ENCODE measurements around the gene KIAA0513.

KIAA0513 gene

DNA sequence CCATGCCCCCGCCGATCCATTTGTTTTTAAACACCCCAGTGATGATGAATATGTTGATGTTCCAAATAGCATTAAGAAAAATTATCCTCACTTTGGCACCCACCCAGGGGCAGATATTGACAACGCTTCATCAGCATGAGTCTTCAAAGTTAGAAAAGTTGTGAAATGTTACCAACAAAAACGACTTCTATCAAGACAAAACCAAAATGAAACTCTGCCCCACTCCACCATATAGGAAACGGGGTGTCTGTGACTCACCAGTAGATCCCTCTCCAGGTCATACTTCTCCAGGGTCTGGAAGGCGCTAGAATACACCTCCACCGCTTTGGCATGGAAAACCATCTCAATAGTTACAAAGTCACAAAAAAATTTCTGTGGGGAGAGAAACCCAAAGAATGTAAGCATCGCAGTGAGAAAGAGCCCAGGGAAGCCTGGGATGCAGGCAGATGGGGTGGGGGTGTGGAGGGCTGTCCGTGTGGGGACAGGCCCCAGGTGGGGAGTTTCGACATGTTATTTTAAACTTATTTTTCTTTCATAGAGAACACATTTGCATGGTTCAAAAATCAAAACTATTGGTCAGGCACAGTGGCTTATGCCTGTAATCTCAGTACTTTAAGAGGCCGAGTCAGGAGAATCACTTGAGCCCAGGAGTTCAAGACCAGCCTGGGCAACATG lies 74.5 kb downstream of the KIAA0513 start:
- H3K4me2 ChIP-seq (ENCODE audit: insufficient read depth, low read length), result no peak overlapping the region
- no peak overlapping the region for H2AFZ ChIP-seq (ENCODE audit: low read depth, low read length)
- TF ChIP-seq, protein P1, sequence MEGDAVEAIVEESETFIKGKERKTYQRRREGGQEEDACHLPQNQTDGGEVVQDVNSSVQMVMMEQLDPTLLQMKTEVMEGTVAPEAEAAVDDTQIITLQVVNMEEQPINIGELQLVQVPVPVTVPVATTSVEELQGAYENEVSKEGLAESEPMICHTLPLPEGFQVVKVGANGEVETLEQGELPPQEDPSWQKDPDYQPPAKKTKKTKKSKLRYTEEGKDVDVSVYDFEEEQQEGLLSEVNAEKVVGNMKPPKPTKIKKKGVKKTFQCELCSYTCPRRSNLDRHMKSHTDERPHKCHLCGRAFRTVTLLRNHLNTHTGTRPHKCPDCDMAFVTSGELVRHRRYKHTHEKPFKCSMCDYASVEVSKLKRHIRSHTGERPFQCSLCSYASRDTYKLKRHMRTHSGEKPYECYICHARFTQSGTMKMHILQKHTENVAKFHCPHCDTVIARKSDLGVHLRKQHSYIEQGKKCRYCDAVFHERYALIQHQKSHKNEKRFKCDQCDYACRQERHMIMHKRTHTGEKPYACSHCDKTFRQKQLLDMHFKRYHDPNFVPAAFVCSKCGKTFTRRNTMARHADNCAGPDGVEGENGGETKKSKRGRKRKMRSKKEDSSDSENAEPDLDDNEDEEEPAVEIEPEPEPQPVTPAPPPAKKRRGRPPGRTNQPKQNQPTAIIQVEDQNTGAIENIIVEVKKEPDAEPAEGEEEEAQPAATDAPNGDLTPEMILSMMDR (IDR thresholded peaks at IDR 0.05; ENCODE audit: borderline replicate concordance, extremely low read depth, low read length, poor library complexity, severe bottlenecking), result no peak
- no peak for TF ChIP-seq EZH2 (IDR thresholded peaks at IDR 0.05; ENCODE audit: borderline replicate concordance, low read depth, low read length, severe bottlenecking)
- H3K79me2 ChIP-seq (ENCODE audit: insufficient read depth, low read length), result no peaks in the 10 kb centered on the region
- H3K9ac ChIP-seq (ENCODE audit: low read depth, low read length), result no peak overlapping the region
- H3K27ac ChIP-seq (ENCODE audit: low read length), result no peak overlapping the region
- H3K36me3 ChIP-seq (ENCODE audit: insufficient read depth, low read length), result no peaks in the 10 kb centered on the region
- DNase-seq (no peak), ATAC-seq (ENCODE audit: insufficient read depth, low read depth) (no peak)
- no peaks in the 10 kb centered on the region for H3K4me1 ChIP-seq (ENCODE audit: insufficient read depth, low read length)
- H3K9me3 ChIP-seq (ENCODE audit: insufficient read depth, low read length, severe bottlenecking), result no peaks in the 10 kb centered on the region
- no peak overlapping the region for H3K4me3 ChIP-seq (ENCODE audit: low read depth in 1 of 2, low read length in 2 of 2)
- H3K27me3 ChIP-seq (ENCODE audit: insufficient read depth, low read length, poor library complexity), result no peaks in the 10 kb centered on the region
- H4K20me1 ChIP-seq (ENCODE audit: insufficient read depth, low read length), result no peaks in the 10 kb centered on the region; the same call in 1 of the 2 replicates

DNA sequence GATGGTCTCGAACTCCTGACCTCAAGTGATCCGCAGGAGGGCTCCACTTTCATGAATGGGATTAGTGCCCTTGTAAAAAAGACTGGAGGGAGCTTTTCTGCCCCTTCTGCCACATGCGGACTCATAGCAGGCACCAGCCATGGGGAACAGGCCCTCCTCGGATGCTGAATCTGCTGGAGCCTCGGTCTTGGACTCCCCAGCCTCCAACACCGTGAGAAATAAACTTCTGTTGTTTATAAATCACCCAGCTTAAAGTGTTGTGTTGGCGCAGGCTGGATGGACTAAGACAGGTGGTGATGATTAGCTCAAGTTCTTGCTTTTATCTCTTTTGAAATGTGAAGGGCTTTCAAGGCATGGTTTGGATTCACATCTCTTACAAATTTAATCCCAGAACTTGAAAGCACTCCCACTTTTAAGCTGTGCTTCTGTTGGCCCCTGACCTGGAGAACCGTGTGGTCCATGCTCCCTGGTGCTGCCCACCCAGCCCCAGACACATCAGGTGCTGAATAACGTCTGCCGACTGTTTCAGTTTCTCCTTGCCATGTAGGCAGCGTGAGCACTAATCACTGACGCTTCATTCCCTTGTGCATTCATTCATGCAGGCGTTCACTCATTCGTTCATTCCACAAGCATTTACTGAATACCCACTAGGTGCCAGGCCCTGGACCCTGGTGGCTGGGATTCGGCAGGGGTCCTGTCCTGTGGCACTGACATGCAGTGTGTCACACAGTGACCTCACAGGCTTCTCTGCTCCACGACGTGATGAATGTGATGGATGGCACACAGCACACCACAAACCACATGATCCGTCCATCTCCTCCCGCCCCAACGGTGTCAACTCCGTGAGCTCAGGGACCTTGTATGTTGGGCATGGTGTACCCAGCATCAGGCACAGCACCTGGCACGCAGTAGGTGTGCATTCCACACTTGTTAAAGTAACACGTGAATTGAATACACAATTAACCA lies 75.8 kb downstream of the KIAA0513 start:
- Histone ChIP-seq H3K4me2 (ENCODE audit: insufficient read depth, low read length) (no peak overlapping the region), H3K9ac (ENCODE audit: low read depth, low read length) (no peak overlapping the region), H3K36me3 (ENCODE audit: insufficient read depth, low read length) (no peaks in the 10 kb centered on the region), H3K27me3 (ENCODE audit: insufficient read depth, low read length, poor library complexity) (no peaks in the 10 kb centered on the region), H4K20me1 (ENCODE audit: insufficient read depth, low read length) (no peaks in the 10 kb centered on the region; the same call in 1 of the 2 replicates), H3K27ac (ENCODE audit: low read length) (no peak overlapping the region), H3K4me3 (ENCODE audit: low read depth in 1 of 2, low read length in 2 of 2) (no peak overlapping the region), H3K79me2 (ENCODE audit: insufficient read depth, low read length) (no peaks in the 10 kb centered on the region), H3K4me1 (ENCODE audit: insufficient read depth, low read length) (no peaks in the 10 kb centered on the region), H2AFZ (ENCODE audit: low read depth, low read length) (no peak overlapping the region), H3K9me3 (ENCODE audit: insufficient read depth, low read length, severe bottlenecking) (no peaks in the 10 kb centered on the region)
- ATAC-seq (ENCODE audit: insufficient read depth, low read depth) (no peak), DNase-seq (no peak)
- TF ChIP-seq, protein P1 (IDR thresholded peaks at IDR 0.05; ENCODE audit: borderline replicate concordance, extremely low read depth, low read length, poor library complexity, severe bottlenecking), result no peak
- TF ChIP-seq EZH2 (IDR thresholded peaks at IDR 0.05; ENCODE audit: borderline replicate concordance, low read depth, low read length, severe bottlenecking), result no peak

DNA sequence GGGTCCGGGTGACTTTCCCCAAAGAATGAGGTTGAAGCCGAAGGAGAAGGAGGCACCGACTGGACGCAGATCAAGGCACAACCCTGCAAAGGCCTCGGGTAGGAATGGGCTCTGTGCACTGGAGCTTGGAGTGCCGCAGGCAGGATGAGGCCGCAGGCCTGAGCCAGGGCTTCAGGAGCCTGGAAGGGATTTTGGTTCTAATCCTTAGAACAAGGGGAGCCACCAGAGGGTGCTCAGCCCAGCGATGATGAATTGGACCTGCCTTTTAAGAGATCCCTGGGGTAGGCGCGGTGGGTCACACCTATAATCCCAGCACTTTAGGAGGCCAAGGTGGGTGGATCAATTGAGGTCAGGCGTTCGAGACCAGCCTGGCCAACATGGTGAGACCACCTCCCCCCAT lies 76.6 kb downstream of the KIAA0513 start:
- H3K36me3 ChIP-seq (ENCODE audit: insufficient read depth, low read length), result no peaks in the 10 kb centered on the region
- TF ChIP-seq, protein P1 (IDR thresholded peaks at IDR 0.05; ENCODE audit: borderline replicate concordance, extremely low read depth, low read length, poor library complexity, severe bottlenecking), result no peak
- TF ChIP-seq EZH2 (IDR thresholded peaks at IDR 0.05; ENCODE audit: borderline replicate concordance, low read depth, low read length, severe bottlenecking), result no peak
- H3K27me3 ChIP-seq (ENCODE audit: insufficient read depth, low read length, poor library complexity), result no peaks in the 10 kb centered on the region
- no peaks in the 10 kb centered on the region for H3K79me2 ChIP-seq (ENCODE audit: insufficient read depth, low read length)
- no peak overlapping the region for H3K4me2 ChIP-seq (ENCODE audit: insufficient read depth, low read length)
- no peaks in the 10 kb centered on the region; the same call in 1 of the 2 replicates for H4K20me1 ChIP-seq (ENCODE audit: insufficient read depth, low read length)
- no peak overlapping the region for H2AFZ ChIP-seq (ENCODE audit: low read depth, low read length)
- H3K9me3 ChIP-seq (ENCODE audit: insufficient read depth, low read length, severe bottlenecking), result no peaks in the 10 kb centered on the region
- no peak overlapping the region for H3K4me3 ChIP-seq (ENCODE audit: low read depth in 1 of 2, low read length in 2 of 2)
- DNase-seq (no peak), ATAC-seq (ENCODE audit: insufficient read depth, low read depth) (no peak)
- H3K9ac ChIP-seq (ENCODE audit: low read depth, low read length), result no peak overlapping the region
- no peaks in the 10 kb centered on the region for H3K4me1 ChIP-seq (ENCODE audit: insufficient read depth, low read length)
- H3K27ac ChIP-seq (ENCODE audit: low read length), result no peak overlapping the region

All from DND-41 (cell line).